NB4 (cell line): ENCODE measurements around the gene DYSF.

Source experiments
- DNase-seq: peaks from one replicate; pipeline ENCODE4 v3.0.0; 2010; ENCODE audit warnings: low read depth
- H3K4me3 ChIP-seq: one replicate; pipeline ENCODE4 v1.5.1; 2011; ENCODE audit warnings: mild to moderate bottlenecking, low read depth, low read length, moderate library complexity
- MYC ChIP-seq: IDR thresholded peaks from 2 replicates; pipeline ENCODE4 v1.6.1; 2011; ENCODE audit warnings: low read depth, low read length
- POLR2A ChIP-seq: IDR thresholded peaks from 2 replicates; pipeline ENCODE4 v1.6.1; 2011; ENCODE audit warnings: mild to moderate bottlenecking; ENCODE audit not compliant: insufficient read length; ENCODE audit errors: extremely low read depth
- TF ChIP-seq, protein P1 (sequence below): IDR thresholded peaks from one replicate; pipeline ENCODE4 v1.5.1; 2012; ENCODE audit warnings: low read depth, low read length
- TF ChIP-seq, protein P2 (sequence below): IDR thresholded peaks from 2 replicates; pipeline ENCODE4 v1.6.1; 2011; ENCODE audit warnings: low read depth, low read length

Gene DYSF

DNA sequence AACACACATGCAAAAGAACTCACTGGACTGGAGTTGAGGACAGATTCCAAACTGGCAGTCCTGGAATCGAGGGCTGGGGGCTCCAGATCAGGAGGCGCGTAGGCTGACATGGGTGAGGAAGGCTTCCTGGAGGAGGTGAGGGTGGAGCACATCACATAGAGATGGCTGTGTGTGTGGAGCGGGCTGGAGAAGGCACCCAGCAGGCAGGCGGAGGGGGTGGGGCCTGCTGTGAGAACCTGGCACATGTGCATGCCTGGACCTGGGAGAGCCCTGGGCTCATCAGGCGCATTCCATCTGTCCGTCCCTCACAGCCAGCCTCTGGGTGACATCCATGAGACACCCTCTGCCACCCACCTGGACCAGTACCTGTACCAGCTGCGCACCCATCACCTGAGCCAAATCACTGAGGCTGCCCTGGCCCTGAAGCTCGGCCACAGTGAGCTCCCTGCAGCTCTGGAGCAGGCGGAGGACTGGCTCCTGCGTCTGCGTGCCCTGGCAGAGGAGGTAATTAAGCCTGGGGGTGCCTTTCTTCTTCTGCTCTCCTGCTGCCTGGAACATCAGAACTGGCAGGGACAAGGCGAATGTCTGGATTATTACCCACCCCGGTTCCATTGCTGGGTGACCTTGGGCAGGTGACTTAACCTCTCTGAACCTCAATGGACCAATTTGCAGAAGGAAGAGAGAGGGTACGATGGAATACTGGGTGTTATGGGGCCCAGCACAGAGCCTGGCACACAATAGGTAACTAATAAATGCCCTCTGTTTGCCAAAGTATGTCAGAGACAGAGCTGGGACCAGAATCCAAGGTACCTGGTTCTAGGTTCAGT is 108.3 kb downstream of the DYSF start:
- no peak overlapping the region for H3K4me3 ChIP-seq
- DNase-seq = no peak
- TF ChIP-seq, protein P1, sequence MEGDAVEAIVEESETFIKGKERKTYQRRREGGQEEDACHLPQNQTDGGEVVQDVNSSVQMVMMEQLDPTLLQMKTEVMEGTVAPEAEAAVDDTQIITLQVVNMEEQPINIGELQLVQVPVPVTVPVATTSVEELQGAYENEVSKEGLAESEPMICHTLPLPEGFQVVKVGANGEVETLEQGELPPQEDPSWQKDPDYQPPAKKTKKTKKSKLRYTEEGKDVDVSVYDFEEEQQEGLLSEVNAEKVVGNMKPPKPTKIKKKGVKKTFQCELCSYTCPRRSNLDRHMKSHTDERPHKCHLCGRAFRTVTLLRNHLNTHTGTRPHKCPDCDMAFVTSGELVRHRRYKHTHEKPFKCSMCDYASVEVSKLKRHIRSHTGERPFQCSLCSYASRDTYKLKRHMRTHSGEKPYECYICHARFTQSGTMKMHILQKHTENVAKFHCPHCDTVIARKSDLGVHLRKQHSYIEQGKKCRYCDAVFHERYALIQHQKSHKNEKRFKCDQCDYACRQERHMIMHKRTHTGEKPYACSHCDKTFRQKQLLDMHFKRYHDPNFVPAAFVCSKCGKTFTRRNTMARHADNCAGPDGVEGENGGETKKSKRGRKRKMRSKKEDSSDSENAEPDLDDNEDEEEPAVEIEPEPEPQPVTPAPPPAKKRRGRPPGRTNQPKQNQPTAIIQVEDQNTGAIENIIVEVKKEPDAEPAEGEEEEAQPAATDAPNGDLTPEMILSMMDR = no peak
- no peak for TF ChIP-seq MYC

DNA sequence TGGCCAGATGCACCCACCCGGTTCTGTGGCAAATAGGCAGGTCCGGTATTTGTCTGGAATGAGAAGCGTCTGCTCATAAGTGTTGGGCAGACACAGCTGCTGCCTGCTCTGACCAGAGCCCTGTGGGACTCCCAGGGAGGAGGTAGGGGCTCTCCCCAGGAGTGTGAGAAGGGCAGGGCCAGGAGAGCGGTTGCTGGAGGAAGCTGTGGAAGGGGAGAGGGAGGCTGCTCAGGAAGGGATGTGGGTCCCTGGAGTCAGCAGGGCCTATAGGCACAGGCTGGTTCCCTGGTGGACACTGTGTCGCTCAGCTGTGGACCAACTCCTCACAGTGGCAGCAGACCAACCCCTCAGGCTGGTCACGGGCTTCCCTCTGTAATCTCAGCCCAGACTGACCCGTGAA is 109.2 kb downstream of the DYSF start:
- no peak overlapping the region for H3K4me3 ChIP-seq
- TF ChIP-seq MYC = no peak
- TF ChIP-seq, protein P1 = no peak
- TF ChIP-seq, protein P2, sequence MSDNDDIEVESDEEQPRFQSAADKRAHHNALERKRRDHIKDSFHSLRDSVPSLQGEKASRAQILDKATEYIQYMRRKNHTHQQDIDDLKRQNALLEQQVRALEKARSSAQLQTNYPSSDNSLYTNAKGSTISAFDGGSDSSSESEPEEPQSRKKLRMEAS = no peak
- no peak for TF ChIP-seq POLR2A
- DNase-seq = no peak

DNA sequence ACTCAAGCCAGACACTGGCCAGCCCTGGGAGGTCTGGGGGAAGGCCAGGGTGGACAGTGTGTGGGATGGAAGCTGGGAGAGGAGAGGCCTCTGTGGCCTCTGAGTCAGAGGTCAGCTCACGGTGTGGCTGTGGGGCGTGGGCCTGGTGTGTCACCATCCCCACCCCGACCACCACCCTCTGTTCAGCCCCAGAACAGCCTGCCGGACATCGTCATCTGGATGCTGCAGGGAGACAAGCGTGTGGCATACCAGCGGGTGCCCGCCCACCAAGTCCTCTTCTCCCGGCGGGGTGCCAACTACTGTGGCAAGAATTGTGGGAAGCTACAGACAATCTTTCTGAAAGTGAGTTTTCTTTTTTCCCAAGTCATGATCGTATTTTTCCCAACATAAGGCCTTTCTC is 110.5 kb downstream of the DYSF start:
- TF ChIP-seq, protein P2 = no peak
- TF ChIP-seq, protein P1 = no peak
- TF ChIP-seq MYC = no peak
- no peak for TF ChIP-seq POLR2A
- no peak overlapping the region for H3K4me3 ChIP-seq
- no peak for DNase-seq

DNA sequence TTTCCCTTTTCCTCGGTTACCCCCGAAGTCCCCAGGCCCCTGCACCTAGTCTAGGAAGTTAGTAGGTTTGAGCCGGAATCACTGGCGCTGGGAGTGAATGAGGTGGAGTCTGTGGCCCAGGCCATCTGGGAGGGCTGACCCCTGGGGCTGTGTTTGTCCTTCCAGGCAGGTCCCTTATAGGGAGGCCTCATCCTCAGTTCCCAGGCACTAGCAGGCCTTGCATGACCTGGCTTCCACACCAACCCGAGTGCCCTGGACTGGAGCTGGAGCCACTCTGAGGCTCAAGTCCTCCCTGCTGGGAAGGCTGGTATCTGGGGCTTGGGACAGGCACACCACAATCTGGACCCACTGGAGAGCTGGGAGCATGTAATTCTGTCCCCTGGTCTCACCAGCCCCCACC is 111.0 kb downstream of the DYSF start:
- H3K4me3 ChIP-seq = no peak overlapping the region
- TF ChIP-seq MYC (no peak), POLR2A (no peak)
- TF ChIP-seq, protein P2 = no peak
- TF ChIP-seq, protein P1 = no peak
- DNase-seq = no peak

DNA sequence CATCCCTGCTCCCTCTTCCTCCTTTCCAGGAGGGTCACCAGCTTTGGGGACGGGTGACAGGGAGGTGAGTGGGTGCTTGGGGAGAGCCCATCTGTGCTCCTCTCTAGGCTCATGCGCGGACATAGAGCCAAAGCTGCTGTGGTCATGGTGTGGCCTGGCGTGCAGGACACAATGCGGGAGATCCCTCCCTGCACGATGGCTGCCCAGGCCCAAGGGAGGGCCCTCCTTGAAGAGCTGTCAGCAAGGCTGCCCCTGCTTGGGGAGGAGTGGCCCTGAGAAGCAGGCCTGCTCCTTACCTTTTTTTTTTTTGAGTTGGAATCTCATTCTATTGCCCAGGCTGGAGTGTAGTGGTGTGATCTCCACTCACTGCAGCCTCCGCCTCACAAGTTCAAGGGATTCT is 111.4 kb downstream of the DYSF start:
- H3K4me3 ChIP-seq = no peak overlapping the region
- DNase-seq = no peak
- TF ChIP-seq MYC (no peak), POLR2A (no peak)
- TF ChIP-seq, protein P2 = no peak
- TF ChIP-seq, protein P1 = no peak
